Measurements from ENCODE around the gene RBFA.

The RBFA gene

DNA sequence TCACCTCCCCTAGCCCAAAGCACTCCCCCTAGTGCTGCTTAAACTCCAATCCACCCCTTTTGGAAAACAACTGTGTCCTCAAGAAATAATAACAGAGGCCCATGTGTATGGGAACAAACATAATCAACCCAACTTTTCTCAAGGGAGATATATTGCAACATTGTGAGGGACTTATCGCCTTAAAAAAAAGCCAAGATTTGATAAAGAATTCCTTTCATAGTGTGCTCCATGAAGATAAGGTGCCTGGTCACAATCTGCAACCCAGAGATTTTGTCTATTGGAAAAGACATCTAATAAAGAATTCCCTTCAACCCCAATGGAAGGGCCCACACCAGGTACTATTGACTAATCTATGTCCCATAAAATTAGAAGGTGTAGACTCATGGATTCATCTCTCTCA, 4.5 kb upstream of the RBFA start:
- TF ChIP-seq, protein P1, sequence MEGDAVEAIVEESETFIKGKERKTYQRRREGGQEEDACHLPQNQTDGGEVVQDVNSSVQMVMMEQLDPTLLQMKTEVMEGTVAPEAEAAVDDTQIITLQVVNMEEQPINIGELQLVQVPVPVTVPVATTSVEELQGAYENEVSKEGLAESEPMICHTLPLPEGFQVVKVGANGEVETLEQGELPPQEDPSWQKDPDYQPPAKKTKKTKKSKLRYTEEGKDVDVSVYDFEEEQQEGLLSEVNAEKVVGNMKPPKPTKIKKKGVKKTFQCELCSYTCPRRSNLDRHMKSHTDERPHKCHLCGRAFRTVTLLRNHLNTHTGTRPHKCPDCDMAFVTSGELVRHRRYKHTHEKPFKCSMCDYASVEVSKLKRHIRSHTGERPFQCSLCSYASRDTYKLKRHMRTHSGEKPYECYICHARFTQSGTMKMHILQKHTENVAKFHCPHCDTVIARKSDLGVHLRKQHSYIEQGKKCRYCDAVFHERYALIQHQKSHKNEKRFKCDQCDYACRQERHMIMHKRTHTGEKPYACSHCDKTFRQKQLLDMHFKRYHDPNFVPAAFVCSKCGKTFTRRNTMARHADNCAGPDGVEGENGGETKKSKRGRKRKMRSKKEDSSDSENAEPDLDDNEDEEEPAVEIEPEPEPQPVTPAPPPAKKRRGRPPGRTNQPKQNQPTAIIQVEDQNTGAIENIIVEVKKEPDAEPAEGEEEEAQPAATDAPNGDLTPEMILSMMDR (IDR thresholded peaks at IDR 0.05; ENCODE audit: insufficient read depth, low read depth, low read length, missing control alignments), result no peak
- H3K4me3 ChIP-seq (ENCODE audit: low read depth, low read length), result no peak overlapping the region
- DNase-seq (ENCODE audit: low read depth), result no peak

DNA sequence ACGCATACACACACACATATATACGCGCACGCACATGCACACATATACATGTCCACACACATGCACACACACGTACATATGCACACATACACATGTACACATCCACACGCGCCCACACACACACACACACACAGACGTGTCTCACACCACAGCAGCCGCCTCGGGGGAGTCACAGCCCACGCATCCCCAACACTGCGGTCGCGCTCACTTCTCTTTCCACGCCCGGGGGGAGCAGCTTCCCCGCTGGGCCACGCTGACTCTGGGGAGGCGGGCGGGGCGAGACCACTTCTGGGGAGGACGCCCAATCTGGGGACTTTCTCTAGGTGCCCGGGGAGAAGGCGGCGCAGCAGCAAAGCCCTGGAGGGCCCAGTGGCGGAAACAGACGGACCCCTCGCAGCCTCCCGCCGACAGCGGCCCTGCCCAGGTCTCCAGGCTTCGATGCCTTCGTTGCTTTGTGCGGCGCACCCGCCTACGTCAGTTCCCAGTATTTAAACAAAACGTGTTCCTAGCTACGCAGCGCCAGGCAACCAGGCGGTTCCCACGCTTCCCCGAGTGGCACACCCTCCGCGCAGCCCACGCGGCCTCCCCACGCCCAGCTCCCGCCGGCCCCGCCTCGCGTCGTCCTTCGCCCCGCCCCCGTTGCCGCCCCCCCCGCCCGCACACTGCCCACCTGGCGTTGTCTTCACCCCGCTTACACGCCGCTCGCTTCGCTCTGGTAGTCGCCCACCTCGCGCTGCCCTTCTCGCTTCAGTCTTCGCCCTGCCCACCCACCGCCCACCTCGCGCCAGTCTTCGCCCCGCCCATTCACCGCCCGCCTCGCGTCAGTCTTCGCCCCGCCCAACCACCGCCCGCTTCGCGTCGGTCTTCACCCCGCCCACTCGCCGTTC, 810 bp upstream of the RBFA start:
- H3K4me3 ChIP-seq (ENCODE audit: low read depth, low read length), result peak overlapping the region; percentile 67
- DNase-seq (ENCODE audit: low read depth), result no peak
- TF ChIP-seq, protein P1 (IDR thresholded peaks at IDR 0.05; ENCODE audit: insufficient read depth, low read depth, low read length, missing control alignments), result no peak

DNA sequence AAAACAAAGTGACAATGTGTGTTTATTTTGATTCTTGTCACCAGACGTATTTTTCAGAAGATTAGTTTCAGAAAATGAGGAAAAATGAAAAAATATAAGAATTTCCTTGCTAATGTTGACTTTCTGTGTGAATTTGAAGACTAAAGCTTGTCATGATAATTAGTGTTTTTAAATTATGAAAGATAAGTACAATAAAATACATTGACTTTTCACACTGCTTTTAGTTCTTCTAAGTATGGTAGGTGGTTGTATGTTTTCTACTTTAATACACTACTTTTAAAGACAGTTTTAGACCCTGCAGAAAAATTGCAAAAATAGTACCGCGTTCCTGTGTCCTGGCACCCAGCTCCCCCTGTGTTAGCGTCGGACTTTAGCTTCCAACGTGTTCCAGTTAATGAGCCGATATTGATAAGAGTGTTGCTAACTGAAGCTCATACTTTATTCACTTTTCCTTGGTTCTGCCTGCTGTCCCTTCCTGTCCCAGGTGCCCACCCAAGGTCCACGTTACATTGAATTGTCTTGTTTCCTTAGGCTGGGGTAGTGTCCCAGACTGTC, 695 bp downstream of the RBFA start:
- DNase-seq (ENCODE audit: low read depth), result no peak

DNA sequence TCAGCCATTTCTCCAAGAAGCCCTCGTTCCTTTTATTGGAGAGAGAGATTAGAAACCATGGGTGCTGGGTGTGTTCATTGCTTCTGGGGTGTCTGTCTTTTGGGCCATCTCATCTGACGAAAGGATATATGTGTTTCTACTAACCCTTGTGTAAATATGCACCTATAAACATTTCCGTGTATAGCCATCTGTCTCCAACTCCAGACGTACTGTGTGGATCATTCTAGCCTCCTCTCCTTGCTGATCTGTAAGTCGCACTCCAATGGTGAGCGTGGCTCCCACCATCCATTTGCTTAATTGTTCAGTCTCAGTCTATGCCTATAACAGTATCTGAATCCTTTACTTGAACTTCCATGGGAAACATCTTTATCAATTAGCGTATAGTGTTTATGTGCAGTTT, 1.8 kb downstream of the RBFA start:
- no peak overlapping the region for H3K4me3 ChIP-seq (ENCODE audit: low read depth, low read length)
- TF ChIP-seq, protein P1 (IDR thresholded peaks at IDR 0.05; ENCODE audit: insufficient read depth, low read depth, low read length, missing control alignments), result no peak
- DNase-seq (ENCODE audit: low read depth), result no peak

More for the DNA sequence above, 695 bp downstream of the RBFA start:
- TF ChIP-seq, protein P1 (IDR thresholded peaks at IDR 0.05; ENCODE audit: insufficient read depth, low read depth, low read length, missing control alignments), result no peak
- H3K4me3 ChIP-seq (ENCODE audit: low read depth, low read length), result peak overlapping the region; percentile 87

DNA sequence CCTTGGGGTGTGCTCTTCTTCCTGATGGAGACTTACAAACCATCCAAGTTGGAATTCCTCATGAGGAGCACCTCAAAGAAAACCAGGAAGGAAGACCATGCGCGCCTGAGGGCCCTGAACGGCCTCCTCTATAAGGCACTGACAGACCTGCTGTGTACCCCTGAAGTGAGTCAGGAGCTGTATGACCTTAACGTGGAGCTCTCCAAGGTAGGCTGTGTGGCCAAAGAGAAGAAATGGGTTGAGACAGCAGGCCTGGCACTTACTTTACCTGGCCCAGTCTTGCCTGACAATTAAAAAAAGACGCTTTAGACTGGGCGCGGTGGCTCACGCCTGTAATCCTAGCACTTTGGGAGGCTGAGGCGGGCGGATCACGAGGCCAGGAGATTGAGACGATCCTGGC, 3.1 kb downstream of the RBFA start:
- TF ChIP-seq, protein P1 (IDR thresholded peaks at IDR 0.05; ENCODE audit: insufficient read depth, low read depth, low read length, missing control alignments), result no peak
- H3K4me3 ChIP-seq (ENCODE audit: low read depth, low read length), result no peak overlapping the region

DNA sequence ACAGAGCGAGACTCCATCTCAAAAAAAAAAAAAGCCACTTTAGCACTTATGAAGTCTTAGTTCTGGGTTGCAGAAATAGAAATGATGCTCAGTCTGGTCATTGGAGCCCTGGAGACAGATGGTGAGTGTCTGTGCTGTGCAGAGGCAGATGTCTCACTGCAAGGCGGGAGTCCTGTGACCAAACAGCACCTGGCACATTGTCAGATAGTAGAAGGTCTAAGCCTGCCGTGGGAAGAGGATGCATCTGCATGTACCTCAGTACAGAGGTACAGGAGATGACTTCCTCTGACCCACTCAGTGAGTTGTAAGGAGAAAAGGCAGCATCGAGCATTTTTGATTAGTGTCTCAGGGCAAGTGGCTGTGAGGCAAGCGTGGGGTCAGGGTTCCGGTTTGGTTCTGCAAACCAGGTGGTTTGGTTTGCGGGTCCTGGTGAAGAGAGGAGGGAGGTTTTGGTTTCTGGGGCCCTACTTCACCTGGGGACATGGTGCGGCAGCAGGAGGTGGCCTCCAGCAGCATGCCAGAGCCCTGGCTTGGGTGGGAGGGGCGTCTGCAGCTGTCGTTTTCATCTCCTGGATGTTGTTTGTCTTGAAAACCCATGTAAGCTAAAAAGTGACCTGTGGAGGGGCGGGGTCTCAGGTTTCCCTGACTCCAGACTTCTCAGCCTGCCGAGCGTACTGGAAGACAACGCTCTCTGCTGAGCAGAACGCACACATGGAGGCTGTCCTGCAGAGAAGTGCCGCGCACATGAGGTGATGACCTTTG, 3.8 kb downstream of the RBFA start:
- DNase-seq (ENCODE audit: low read depth), result no peak
- H3K4me3 ChIP-seq (ENCODE audit: low read depth, low read length), result no peak overlapping the region
- TF ChIP-seq, protein P1 (IDR thresholded peaks at IDR 0.05; ENCODE audit: insufficient read depth, low read depth, low read length, missing control alignments), result no peak

More for the DNA sequence above, 3.1 kb downstream of the RBFA start:
- DNase-seq (ENCODE audit: low read depth), result no peak

Data from GM12865 (cell line).